HL-60 (cell line): ENCODE measurements around the gene TRMU.

Source experiments
- CTCF ChIP-seq: IDR thresholded peaks from one replicate; pipeline ENCODE4 v1.5.1; 2011; ENCODE audit warnings: low read length, control low read depth, inconsistent platforms; ENCODE audit not compliant: insufficient read depth
- REST ChIP-seq: IDR thresholded peaks from 2 replicates; pipeline ENCODE4 v1.6.1; 2012; ENCODE audit warnings: low read depth; ENCODE audit not compliant: insufficient replicate concordance
- SPI1 ChIP-seq: IDR thresholded peaks from 2 replicates; pipeline ENCODE4 v1.6.1; 2012; ENCODE audit warnings: low read depth, mild to moderate bottlenecking, borderline replicate concordance

DNA sequence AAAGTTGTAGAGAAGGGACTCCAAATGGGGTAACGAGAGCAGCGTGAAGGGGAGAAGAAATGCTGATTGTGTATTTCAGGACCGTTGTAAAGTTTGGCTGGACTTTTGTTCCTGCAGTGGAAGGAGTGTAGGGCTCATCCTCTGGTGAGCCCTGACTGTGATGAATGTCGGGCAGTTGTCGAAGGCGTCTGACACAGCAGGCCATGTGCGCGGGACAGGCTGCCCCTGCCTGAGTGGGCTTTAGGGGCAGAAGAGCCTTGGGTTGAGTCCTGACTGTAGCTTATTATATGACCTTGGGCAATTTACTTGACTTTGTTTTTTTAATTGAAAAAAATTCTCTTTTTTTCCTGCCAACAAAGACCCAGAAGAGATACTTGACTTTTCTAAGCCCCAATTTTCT lies 3.1 kb downstream of the TRMU start:
- no peak for TF ChIP-seq CTCF
- no peak for TF ChIP-seq REST
- no peak for TF ChIP-seq SPI1
